Measurements from ENCODE around the gene SLC12A6.

Gene SLC12A6

GRCh38 chr15:34323217-34323616 lies 14.4 kb downstream of the SLC12A6 start:
- no peak for TF ChIP-seq CTCF (conservative IDR thresholded peaks at IDR 0.05; ENCODE audit: low read depth)
- DNase-seq (ENCODE audit: low spot score): no peak
- POLR2A ChIA-PET (ENCODE audit: low non-redundant PET): no interaction called here
- H3K27ac ChIP-seq: no peak overlapping the region
- CTCF ChIA-PET: no interaction called here

GRCh38 chr15:34318277-34319079 lies 19.1 kb downstream of the SLC12A6 start:
- ChIA-PET POLR2A (ENCODE audit: low non-redundant PET) (no interaction called here), CTCF (interaction anchor here (0.7 kb wide), 2 partner anchors 49 to 132 kb away, joined by 3 read pairs; no protein-coding TSS in a partner anchor)
- H3K27ac ChIP-seq: peak overlapping the region; percentile 40; the same call in 1 of the 2 replicates
- TF ChIP-seq CTCF (conservative IDR thresholded peaks at IDR 0.05; ENCODE audit: low read depth): no peak
- DNase-seq (ENCODE audit: low spot score): peak; percentile 83

DNA sequence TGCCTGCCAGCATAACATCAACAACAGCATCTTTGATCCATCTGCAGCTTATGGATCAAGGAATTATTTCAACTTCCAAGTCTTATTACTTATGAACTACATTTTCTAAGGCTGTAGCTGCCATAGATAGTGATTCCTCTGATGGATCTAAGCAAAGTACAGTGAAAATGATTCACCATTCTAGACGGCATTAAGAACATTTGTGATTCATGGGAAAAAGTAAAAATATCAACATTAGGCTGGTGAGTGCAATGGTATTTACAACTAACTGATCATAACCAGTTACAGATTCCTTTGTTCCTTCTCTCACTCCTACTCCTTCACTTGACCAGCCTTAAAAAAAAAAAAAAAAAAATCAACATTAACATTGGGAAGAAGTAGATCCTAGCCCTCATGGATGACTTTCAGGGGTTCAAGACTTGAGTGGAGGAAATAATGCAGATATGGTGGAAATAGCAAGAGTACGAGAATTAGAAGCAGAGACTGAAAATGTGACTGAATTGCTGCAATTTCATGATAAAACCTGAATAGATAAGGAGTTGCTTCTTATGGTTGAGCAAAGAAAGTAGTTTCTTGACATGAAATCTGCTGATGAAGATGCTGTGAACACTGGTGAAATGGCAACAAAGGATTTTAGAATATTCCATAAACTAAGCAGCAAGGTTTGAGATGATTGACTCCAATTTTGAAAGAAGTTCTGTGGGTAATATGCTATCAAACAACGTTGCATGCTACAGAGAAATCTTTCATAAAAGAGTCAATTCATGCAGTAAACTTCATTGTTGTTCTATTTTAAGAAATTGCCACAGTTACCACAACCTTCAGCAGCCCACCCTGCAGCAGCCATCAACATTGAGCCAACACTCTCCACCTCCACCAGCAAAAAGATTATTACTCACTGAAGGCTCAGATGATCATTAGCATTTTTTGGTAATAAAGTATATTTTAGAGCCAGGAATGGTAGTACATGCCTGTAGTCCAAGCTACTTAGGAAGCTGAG lies 22.8 kb downstream of the SLC12A6 start:
- no peak overlapping the region for H3K27ac ChIP-seq
- no peak for DNase-seq (ENCODE audit: low spot score)
- TF ChIP-seq CTCF (conservative IDR thresholded peaks at IDR 0.05; ENCODE audit: low read depth): no peak
- ChIA-PET POLR2A (ENCODE audit: low non-redundant PET) (no interaction called here), CTCF (interaction anchor here (0.7 to 1.0 kb wide), 3 partner anchors 14 to 58 kb away, joined by 4 to 6 read pairs (median 4); no protein-coding TSS in a partner anchor)

- ChIA-PET CTCF (interaction anchor here (0.5 kb wide), 1 partner anchor 25 kb away, joined by 3 read pairs; no protein-coding TSS in a partner anchor), POLR2A (ENCODE audit: low non-redundant PET) (no interaction called here)
- no peak for DNase-seq (ENCODE audit: low spot score)
- H3K27ac ChIP-seq: no peak overlapping the region
- TF ChIP-seq CTCF (conservative IDR thresholded peaks at IDR 0.05; ENCODE audit: low read depth): no peak
These were observed 26.0 kb downstream of the SLC12A6 start for GRCh38 chr15:34311563-34311962.

GRCh38 chr15:34304613-34305012 lies 33.0 kb downstream of the SLC12A6 start:
- no peak overlapping the region for H3K27ac ChIP-seq
- no peak for DNase-seq (ENCODE audit: low spot score)
- CTCF ChIA-PET: no interaction called here
- POLR2A ChIA-PET (ENCODE audit: low non-redundant PET): no interaction called here
- no peak for TF ChIP-seq CTCF (conservative IDR thresholded peaks at IDR 0.05; ENCODE audit: low read depth)

DNA sequence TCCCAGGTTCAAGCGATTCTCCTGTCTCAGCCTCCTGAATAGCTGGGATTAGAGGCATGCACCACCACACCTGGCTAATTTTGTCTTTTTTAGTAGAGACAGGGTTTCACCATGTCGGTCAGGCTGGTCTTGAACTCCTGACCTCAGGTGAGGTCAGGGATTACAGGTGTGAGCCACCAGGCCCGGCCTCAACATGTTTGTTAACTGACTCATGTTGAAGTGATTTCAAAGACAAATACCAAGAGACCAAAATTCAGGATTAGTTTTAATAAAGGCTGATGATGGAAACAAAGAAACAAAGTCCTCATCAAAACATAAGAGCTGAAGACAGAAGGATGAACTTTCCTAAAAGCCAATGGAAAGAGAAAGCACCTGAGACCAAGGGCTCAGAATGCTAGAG lies 36.5 kb downstream of the SLC12A6 start:
- no peak for TF ChIP-seq CTCF (conservative IDR thresholded peaks at IDR 0.05; ENCODE audit: low read depth)
- CTCF ChIA-PET: interaction anchor here (0.6 to 0.9 kb wide), 2 partner anchors 13 to 1283 kb away, joined by 3 to 4 read pairs; no protein-coding TSS in a partner anchor
- POLR2A ChIA-PET (ENCODE audit: low non-redundant PET): no interaction called here
- DNase-seq (ENCODE audit: low spot score): peak; percentile 41
- no peak overlapping the region for H3K27ac ChIP-seq

Measured in RWPE1 (cell line).